Measurements from ENCODE around the gene SH2D1B. TPM values are rescaled to one million over a fixed set of nuclear protein-coding genes. Genes with fewer than 3 reads are reported as not detected.
"Not testable (repeated sequence)": the region's sequence is repeated elsewhere in the genome, so short reads cannot be mapped to it uniquely, and the experiment has no call there.

The SH2D1B gene
- total RNA-seq, 1 donor from 2014 or later, result not detected

DNA sequence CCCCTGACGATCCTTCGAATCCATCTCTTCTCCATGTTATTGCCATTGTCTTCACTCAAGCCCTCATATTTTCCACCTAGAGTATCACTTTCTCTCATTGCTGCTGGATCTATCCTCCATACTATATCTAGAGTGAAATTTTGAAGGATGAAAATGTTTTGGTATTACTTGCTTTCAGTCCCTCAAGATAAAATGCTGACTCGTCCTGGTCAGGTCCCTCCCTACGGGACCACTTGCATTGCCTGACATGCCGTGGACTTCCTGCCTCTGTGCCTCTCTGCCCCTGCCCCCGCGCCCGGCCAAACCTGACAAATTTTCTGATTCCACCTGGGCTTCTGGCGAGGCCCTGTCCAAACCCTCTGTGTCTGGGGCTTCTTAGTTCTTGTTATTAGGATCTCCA lies 58.9 kb downstream of the SH2D1B start:
- H3K4me3 Mint-ChIP-seq (ENCODE audit: unreplicated experiment), result no peak overlapping the region
- no peaks in the 10 kb centered on the region for H3K27me3 Mint-ChIP-seq (ENCODE audit: unreplicated experiment)
- TF ChIP-seq, protein P1, sequence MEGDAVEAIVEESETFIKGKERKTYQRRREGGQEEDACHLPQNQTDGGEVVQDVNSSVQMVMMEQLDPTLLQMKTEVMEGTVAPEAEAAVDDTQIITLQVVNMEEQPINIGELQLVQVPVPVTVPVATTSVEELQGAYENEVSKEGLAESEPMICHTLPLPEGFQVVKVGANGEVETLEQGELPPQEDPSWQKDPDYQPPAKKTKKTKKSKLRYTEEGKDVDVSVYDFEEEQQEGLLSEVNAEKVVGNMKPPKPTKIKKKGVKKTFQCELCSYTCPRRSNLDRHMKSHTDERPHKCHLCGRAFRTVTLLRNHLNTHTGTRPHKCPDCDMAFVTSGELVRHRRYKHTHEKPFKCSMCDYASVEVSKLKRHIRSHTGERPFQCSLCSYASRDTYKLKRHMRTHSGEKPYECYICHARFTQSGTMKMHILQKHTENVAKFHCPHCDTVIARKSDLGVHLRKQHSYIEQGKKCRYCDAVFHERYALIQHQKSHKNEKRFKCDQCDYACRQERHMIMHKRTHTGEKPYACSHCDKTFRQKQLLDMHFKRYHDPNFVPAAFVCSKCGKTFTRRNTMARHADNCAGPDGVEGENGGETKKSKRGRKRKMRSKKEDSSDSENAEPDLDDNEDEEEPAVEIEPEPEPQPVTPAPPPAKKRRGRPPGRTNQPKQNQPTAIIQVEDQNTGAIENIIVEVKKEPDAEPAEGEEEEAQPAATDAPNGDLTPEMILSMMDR (IDR thresholded peaks at IDR 0.05), result no peak
- no peaks in the 10 kb centered on the region for H3K36me3 Mint-ChIP-seq (ENCODE audit: unreplicated experiment)
- no peak overlapping the region for H3K27ac Mint-ChIP-seq (ENCODE audit: unreplicated experiment)
- peaks cover 13% of the 10 kb centered on the region for H3K4me1 Mint-ChIP-seq (ENCODE audit: unreplicated experiment)
- DNase-seq (ENCODE audit: extremely low spot score, unreplicated experiment), result no peak
- H3K9me3 Mint-ChIP-seq (ENCODE audit: unreplicated experiment), result no peaks in the 10 kb centered on the region

DNA sequence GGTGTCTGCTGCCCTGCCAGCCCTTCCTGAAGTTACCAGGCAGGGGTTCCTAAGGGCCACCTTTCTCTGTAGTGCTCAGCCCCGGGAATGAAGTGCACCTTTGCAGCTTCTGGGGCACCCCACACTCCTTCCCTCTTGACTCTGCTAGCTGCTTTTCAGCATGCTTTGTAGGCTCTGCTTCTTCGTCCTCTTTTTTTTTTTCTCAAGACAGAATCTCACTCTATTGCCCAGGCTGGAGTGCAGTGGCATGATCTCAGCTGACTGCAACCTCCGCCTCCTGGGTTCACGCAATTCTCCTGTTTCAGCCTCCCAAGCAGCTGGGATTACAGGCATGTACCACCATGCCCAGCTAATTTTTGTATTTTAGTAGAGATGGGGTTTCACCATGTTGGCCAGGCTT lies 60.1 kb downstream of the SH2D1B start:
- not testable (repeated sequence) for H3K27me3 Mint-ChIP-seq (ENCODE audit: unreplicated experiment); H3K4me3 Mint-ChIP-seq (ENCODE audit: unreplicated experiment); DNase-seq (ENCODE audit: extremely low spot score, unreplicated experiment); H3K9me3 Mint-ChIP-seq (ENCODE audit: unreplicated experiment); H3K36me3 Mint-ChIP-seq (ENCODE audit: unreplicated experiment); H3K27ac Mint-ChIP-seq (ENCODE audit: unreplicated experiment)
- H3K4me1 Mint-ChIP-seq (ENCODE audit: unreplicated experiment), result peaks cover 13% of the 10 kb centered on the region

DNA sequence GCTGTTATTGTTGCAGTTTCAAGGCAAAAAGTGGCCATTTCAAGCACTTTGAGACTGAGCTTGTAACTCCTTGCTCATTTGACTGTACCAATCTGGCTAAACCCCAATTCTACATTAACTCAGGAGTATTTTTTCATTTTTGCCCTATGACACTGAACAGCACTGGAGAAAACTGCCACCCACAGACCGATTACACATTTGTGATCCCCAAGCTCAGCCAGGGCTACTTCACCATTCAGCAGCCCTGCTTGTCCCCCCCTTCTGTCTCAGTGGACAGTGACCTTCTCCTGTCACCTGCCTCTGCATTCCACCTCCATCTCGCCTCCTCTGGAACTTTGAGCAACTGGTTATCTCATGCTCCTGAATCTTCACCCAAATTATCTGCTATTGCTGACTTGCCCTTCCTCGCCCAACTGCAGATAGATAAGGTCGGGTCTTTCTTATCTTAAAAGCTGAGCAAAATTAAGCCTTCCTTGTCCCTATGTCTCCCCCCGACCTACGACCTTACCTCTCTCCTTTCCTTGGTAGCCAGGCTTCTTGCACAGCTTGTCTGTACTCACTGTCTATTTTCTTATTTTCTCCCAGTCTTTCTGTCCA lies 60.6 kb downstream of the SH2D1B start:
- Mint-ChIP-seq H3K4me3 (ENCODE audit: unreplicated experiment) (no peak overlapping the region), H3K27ac (ENCODE audit: unreplicated experiment) (no peak overlapping the region), H3K27me3 (ENCODE audit: unreplicated experiment) (no peaks in the 10 kb centered on the region), H3K4me1 (ENCODE audit: unreplicated experiment) (peaks cover 13% of the 10 kb centered on the region), H3K36me3 (ENCODE audit: unreplicated experiment) (no peaks in the 10 kb centered on the region), H3K9me3 (ENCODE audit: unreplicated experiment) (no peaks in the 10 kb centered on the region)
- DNase-seq (ENCODE audit: extremely low spot score, unreplicated experiment), result no peak
- TF ChIP-seq, protein P1 (IDR thresholded peaks at IDR 0.05), result no peak

DNA sequence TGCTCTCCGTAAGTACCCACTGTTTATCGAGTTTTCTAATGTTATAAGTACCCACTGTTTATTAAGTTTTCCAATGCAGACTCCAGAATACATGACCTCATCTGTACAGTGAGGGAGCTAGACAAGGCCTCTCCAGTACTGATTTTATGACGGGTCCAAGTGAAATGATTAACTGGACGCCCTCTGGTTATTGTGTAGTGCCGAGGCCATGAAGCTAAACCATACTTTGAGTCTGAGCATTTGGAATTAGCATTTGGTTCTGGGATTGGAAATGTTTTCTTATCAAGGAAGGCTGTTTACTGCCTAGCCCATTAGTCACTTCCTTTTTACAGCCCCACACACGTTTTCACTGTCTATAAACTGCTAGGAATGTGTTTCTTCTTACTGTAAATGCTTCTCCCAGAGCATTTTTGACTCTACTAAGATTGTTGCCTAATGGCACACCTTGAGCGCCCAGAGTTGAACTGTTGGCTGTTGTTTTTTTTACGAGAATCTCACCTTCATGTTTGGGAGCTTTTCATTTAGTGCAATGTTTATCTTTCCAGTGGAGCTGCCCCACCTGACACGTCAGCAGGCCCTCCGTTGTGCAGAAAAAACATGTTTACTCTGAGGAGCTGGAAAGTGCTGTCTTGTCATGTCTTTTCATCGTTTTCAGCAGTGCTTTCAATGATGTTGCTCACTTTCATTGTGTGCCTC lies 62.2 kb downstream of the SH2D1B start:
- Mint-ChIP-seq H3K9me3 (ENCODE audit: unreplicated experiment) (no peaks in the 10 kb centered on the region), H3K4me3 (ENCODE audit: unreplicated experiment) (no peak overlapping the region), H3K27me3 (ENCODE audit: unreplicated experiment) (no peaks in the 10 kb centered on the region), H3K27ac (ENCODE audit: unreplicated experiment) (no peak overlapping the region), H3K36me3 (ENCODE audit: unreplicated experiment) (no peaks in the 10 kb centered on the region), H3K4me1 (ENCODE audit: unreplicated experiment) (peaks cover 13% of the 10 kb centered on the region)
- DNase-seq (ENCODE audit: extremely low spot score, unreplicated experiment), result no peak
- TF ChIP-seq, protein P1 (IDR thresholded peaks at IDR 0.05), result no peak

DNA sequence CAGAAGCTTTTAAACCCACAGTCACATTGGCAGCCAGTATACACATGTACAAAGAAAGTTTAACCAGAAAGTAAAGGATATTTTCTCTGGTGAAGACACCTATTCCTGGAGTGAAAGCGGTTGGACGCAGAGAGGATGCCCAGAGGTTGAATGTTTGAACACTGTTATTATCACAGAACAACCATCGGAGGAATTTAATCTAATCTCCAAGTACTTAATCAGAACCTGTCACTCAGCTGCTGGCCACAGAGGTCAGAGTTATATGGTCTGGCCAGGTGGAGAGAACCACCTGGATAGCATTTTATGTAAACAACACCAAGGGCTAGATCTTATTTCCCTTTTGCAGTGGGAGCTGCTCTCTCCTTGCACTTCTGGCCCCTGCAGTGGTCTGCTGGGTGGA lies 64.7 kb downstream of the SH2D1B start:
- Mint-ChIP-seq H3K4me1 (ENCODE audit: unreplicated experiment) (peaks cover 13% of the 10 kb centered on the region), H3K27ac (ENCODE audit: unreplicated experiment) (no peak overlapping the region), H3K27me3 (ENCODE audit: unreplicated experiment) (no peaks in the 10 kb centered on the region), H3K36me3 (ENCODE audit: unreplicated experiment) (no peaks in the 10 kb centered on the region), H3K4me3 (ENCODE audit: unreplicated experiment) (no peak overlapping the region), H3K9me3 (ENCODE audit: unreplicated experiment) (no peaks in the 10 kb centered on the region)
- TF ChIP-seq, protein P1 (IDR thresholded peaks at IDR 0.05), result no peak
- no peak for DNase-seq (ENCODE audit: extremely low spot score, unreplicated experiment)

Other genes starting within 250 kb of the SH2D1B start
- gene SPATA46, start 35.3 kb downstream of the SH2D1B start, total RNA-seq, result not detected in 2 replicates
- gene C1orf226, start 30.4 kb downstream of the SH2D1B start, total RNA-seq, result 2.7 and 3.2 TPM in 2 replicates
- 29.3 and 30.9 TPM in 2 replicates for gene UHMK1, start 85.7 kb upstream of the SH2D1B start, total RNA-seq
- gene UAP1, start 149.6 kb upstream of the SH2D1B start, total RNA-seq, result 30.7 and 31.6 TPM in 2 replicates
- 173 and 185 TPM in 2 replicates for gene DDR2, start 220.3 kb upstream of the SH2D1B start, total RNA-seq